ENCODE measurements around the gene MINDY4.
A peak's percentile ranks its signal among the peaks of the same experiment; 100 is the strongest.

MINDY4 gene

DNA sequence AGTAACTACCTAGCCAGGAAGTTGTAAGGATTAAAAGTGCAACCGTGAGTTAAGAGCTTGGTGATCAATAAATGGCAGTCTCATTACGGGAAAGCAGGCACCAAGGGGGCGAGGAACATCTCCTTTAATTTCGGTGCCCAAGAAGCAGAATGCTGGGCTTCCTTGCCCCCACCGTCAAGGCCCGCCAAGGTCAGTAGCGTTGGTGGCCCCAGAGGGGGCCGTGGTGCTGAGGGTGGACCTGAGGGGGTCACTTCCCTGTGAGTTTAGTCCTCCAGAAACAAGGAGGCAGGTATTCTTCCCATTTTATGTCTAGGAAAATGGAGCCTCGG lies 408 bp upstream of the MINDY4 start:
- peak overlapping the region; percentile 74; the same call in 1 of the 2 replicates for H3K4me3 ChIP-seq (replicated peaks; ENCODE audit: insufficient read depth, low read length)
- H3K27ac ChIP-seq (replicated peaks): no peak overlapping the region
- TF ChIP-seq SPI1 (IDR thresholded peaks at IDR 0.05; ENCODE audit: borderline replicate concordance, low read depth): no peak
- no peak for DNase-seq (ENCODE audit: low read depth in 1 of 2, low spot score in 1 of 2)
- H3K27me3 ChIP-seq (ENCODE audit: insufficient read depth, poor library complexity, severe bottlenecking): no peaks in the 10 kb centered on the region

DNA sequence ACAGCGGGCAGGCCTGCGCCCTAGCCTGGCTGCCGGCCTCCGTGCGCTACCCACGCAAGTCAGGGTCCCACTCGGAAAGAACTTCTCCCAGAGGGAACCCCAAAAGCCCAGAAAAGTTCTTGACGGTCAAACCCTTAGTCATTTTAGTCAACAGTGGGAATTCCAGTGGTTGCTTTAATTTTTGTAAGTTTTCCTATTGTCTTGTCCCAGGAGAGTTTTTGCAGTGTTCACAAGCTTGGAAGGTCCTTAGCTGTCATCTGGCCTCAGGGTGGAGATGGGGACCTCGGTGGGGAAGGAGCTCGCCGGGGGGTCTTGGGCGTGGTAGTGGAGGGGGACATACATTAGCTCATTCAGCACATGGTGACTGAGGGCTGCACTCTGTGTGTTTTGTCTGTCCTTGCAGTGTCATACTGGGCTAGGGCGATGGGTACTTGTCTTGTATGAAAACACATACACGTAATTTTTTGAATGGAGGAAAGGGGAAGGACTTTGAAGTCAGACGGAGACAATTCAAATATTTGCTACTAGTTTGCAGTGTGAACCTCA lies 736 bp downstream of the MINDY4 start:
- TF ChIP-seq REST (IDR thresholded peaks at IDR 0.05; ENCODE audit: insufficient replicate concordance, low read depth) (no peak), GABPA (IDR thresholded peaks at IDR 0.05; ENCODE audit: low read depth) (no peak), SPI1 (IDR thresholded peaks at IDR 0.05; ENCODE audit: borderline replicate concordance, low read depth) (no peak), POLR2AphosphoS5 (IDR thresholded peaks at IDR 0.05; ENCODE audit: low read depth) (no peak)
- TF ChIP-seq, protein P1, sequence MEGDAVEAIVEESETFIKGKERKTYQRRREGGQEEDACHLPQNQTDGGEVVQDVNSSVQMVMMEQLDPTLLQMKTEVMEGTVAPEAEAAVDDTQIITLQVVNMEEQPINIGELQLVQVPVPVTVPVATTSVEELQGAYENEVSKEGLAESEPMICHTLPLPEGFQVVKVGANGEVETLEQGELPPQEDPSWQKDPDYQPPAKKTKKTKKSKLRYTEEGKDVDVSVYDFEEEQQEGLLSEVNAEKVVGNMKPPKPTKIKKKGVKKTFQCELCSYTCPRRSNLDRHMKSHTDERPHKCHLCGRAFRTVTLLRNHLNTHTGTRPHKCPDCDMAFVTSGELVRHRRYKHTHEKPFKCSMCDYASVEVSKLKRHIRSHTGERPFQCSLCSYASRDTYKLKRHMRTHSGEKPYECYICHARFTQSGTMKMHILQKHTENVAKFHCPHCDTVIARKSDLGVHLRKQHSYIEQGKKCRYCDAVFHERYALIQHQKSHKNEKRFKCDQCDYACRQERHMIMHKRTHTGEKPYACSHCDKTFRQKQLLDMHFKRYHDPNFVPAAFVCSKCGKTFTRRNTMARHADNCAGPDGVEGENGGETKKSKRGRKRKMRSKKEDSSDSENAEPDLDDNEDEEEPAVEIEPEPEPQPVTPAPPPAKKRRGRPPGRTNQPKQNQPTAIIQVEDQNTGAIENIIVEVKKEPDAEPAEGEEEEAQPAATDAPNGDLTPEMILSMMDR (IDR thresholded peaks at IDR 0.05; ENCODE audit: insufficient read depth, low read length): no peak
- H3K27ac ChIP-seq (replicated peaks): peak overlapping the region; percentile 69
- peak in 1 of 2 experiments; percentile 26 for DNase-seq (ENCODE audit: low read depth in 1 of 2, low spot score in 1 of 2)

GRCh38 chr7:30772984-30773383 lies 1.8 kb downstream of the MINDY4 start:
- no peaks in the 10 kb centered on the region for H3K27me3 ChIP-seq (ENCODE audit: insufficient read depth, poor library complexity, severe bottlenecking)
- TF ChIP-seq GABPA (IDR thresholded peaks at IDR 0.05; ENCODE audit: low read depth) (no peak), REST (IDR thresholded peaks at IDR 0.05; ENCODE audit: insufficient replicate concordance, low read depth) (no peak), SPI1 (IDR thresholded peaks at IDR 0.05; ENCODE audit: borderline replicate concordance, low read depth) (no peak), POLR2AphosphoS5 (IDR thresholded peaks at IDR 0.05; ENCODE audit: low read depth) (no peak)
- TF ChIP-seq, protein P1 (IDR thresholded peaks at IDR 0.05; ENCODE audit: insufficient read depth, low read length): no peak
- H3K4me3 ChIP-seq (replicated peaks; ENCODE audit: insufficient read depth, low read length): no peak overlapping the region
- H3K27ac ChIP-seq (replicated peaks): no peak overlapping the region
- no peak for DNase-seq (ENCODE audit: low read depth in 1 of 2, low spot score in 1 of 2)

More for the DNA sequence above, 736 bp downstream of the MINDY4 start:
- H3K4me3 ChIP-seq (replicated peaks; ENCODE audit: insufficient read depth, low read length): peak overlapping the region; percentile 74
- no peaks in the 10 kb centered on the region for H3K27me3 ChIP-seq (ENCODE audit: insufficient read depth, poor library complexity, severe bottlenecking)

GRCh38 chr7:30775992-30776391 lies 4.8 kb downstream of the MINDY4 start:
- no peak for DNase-seq (ENCODE audit: low read depth in 1 of 2, low spot score in 1 of 2)
- no peaks in the 10 kb centered on the region for H3K27me3 ChIP-seq (ENCODE audit: insufficient read depth, poor library complexity, severe bottlenecking)
- TF ChIP-seq, protein P1 (IDR thresholded peaks at IDR 0.05; ENCODE audit: insufficient read depth, low read length): no peak
- TF ChIP-seq SPI1 (IDR thresholded peaks at IDR 0.05; ENCODE audit: borderline replicate concordance, low read depth): no peak
- no peak for TF ChIP-seq REST (IDR thresholded peaks at IDR 0.05; ENCODE audit: insufficient replicate concordance, low read depth)
- no peak for TF ChIP-seq GABPA (IDR thresholded peaks at IDR 0.05; ENCODE audit: low read depth)
- no peak for TF ChIP-seq POLR2AphosphoS5 (IDR thresholded peaks at IDR 0.05; ENCODE audit: low read depth)
- no peak overlapping the region for H3K27ac ChIP-seq (replicated peaks)
- no peak overlapping the region for H3K4me3 ChIP-seq (replicated peaks; ENCODE audit: insufficient read depth, low read length)

Data from HL-60 (cell line).